Activated CD4-positive, CD25-positive, alpha-beta regulatory T cell treated with anti-CD3 and anti-CD28 coated beads, Interleukin-2, amount 50 U/mL, for 16 hours (primary cell): ENCODE data around the gene CETN1.

Source experiments
- DNase-seq: peaks from one replicate; pipeline ENCODE4 v3.0.0-alpha.2; 2020; ENCODE audit warnings: low read depth, low spot score

The CETN1 gene

DNA sequence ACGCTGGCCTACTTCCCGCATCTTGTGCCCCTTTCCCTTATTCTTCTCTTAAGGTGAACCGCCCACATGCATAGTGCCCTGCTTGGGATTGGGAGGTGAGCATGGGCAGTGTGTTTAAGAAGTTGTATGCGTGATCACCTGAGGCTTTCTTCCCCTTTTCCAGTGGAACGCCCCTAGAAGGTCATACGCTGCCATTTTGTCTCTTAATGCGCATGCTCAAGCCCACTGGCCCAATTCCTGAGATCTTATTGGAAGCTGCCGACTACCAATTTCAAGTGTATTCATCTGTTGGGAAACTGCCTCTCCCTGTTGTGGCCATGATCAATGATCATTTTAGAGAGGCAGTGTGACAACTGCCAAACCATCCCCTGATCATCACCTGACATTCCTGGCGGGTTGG is 3.3 kb upstream of the CETN1 start:
- no peak for DNase-seq

- DNase-seq: no peak
These were observed 2.4 kb upstream of the CETN1 start for GRCh38 chr18:577643-578375.

GRCh38 chr18:579238-579637 is 942 bp upstream of the CETN1 start:
- no peak for DNase-seq

- DNase-seq: no peak
These were observed 916 bp downstream of the CETN1 start for GRCh38 chr18:581096-581495.

DNA sequence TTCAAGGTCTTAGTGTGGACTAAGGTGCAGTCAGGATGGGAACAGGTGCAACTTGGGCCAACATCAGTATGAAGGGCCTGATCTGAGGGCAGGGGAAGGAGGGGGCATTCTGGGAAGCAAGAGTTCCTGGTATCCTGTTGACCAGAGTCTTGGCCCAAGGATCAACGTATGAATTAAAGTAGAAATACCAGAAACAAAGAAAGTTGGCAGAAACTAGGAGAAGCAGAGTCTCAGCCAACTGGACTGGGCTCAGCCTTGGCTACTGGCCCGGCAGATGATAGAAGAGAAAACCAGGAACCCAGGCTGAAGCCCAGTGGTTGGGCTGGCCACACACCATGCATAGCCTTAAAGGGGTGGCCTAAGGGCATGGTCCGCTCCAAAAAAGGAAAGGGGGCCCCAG is 2.3 kb downstream of the CETN1 start:
- DNase-seq: no peak

DNA sequence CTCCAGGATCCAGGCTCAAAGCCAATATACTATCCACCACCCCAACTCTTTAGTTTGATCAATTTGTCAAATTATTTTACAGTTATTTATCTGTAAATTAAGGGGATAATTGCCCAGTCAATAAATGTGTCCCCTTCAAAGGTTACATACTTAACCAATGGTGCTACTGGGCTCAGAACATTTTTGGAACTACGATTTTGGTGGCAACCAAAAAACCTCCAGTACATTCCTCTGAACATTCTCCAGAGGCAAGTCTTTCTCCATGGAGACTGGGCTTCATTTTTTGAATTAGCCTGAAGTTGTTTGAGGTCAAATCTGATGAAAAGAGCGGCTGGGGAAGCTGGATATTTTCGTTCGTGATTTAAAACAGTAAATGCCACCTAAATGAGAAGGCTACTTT is 14.9 kb downstream of the CETN1 start:
- no peak for DNase-seq

DNA sequence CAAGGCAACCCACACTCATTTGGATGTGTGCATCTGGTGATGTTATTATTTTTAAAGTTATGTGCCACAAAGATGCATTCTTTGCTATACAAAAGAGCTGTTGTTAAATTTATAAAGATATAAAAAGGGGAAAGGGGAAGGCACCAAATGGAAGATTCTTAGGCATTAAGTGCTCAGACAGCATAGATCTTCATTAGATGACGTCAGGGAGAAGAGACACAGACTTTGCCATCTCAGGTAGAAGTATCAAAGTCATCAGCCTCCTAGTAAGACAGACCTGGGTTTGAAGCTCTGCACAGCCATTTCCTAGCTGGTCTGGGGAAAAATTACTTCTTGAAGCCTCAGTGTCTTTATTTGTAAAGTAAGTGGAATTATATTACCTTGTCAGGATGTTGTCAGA is 15.4 kb downstream of the CETN1 start:
- DNase-seq: no peak

DNA sequence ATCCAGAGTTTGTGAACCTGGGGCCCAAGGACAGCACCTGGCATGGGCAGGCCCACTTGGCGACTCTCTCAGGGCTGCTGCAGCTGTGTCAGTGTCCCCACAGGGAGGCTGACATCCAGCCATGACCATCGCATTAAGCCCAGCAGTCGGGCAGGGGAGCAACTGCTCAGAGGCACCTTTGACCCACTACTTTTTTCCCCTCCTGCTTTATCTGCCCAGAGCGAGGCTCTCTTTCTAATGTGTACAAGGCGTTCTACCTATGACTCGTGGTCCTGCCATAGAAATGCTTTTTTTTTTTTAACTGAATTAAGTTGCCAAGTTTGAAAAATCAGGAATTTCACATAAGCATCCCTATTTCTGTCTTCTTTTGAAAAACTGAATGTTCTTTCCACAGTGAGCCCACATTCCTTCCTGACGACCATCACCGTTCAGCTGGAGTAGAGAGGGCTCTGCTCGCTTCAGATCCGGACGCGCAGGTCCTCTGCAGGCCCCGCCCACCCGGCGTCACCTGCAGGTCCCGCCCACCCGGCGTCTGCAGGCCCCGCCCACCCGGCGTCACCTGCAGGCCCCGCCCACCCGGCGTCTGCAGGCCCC is 16.2 kb downstream of the CETN1 start:
- DNase-seq: no peak

GRCh38 chr18:598124-598589 is 18.0 kb downstream of the CETN1 start:
- no peak for DNase-seq

GRCh38 chr18:600107-600506 is 19.9 kb downstream of the CETN1 start:
- DNase-seq: no peak

- DNase-seq: no peak
These were observed 24.6 kb downstream of the CETN1 start for GRCh38 chr18:604771-605170.

DNA sequence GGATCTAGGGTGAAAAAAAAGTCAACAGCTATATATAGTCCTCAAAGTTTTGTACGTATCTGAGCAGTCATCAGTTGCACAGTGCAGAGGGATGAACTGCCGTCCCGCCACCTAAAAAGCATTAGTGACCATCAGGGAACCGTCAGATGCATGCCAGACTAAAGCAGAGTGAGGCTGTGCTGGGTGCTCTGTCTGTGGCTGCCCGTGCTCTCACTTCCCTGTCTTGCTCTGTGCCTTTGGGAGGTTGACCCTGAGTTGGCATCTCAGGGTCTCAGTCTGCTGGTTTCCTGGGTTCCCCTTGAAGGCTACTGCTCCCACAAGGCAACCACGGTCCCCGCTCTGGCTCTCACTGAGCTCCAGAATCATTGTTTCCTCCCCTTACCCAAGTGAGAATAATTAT is 27.8 kb downstream of the CETN1 start:
- no peak for DNase-seq

DNA sequence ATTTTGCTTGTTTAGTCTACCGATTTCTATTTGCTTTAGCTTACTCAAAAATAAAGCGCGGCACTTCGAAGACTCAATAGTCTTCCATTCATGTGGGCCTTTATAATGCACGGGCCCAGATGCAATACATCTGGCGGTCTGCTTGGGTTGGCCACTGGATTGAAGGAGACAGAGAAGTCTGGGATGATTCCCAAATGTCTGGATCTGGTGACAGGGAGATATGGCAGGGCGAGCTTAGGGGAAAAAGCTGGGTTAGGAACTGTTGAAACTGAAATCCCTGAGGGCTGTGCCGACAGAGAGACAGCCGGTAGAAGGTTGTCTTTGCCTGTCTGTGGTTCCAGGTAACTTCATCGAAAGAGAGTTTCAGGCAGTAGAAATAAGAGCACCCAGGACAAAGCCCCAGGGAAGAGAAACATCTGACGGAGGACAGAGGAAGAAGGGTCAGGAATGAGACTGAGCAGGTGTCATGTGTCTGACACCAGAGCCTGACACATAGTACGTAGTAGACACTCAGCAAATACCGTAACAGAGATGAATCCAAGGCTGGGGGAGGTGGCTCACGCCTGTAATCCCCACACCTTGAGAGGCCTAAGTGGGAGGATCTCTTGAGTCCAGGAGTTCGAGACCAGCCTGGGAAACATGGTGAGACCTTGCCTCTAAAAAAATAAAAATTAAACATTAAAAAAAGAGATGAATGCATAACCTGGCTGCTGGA is 30.2 kb downstream of the CETN1 start:
- no peak for DNase-seq

- no peak for DNase-seq
These were observed 32.0 kb downstream of the CETN1 start for GRCh38 chr18:612156-612555.

DNA sequence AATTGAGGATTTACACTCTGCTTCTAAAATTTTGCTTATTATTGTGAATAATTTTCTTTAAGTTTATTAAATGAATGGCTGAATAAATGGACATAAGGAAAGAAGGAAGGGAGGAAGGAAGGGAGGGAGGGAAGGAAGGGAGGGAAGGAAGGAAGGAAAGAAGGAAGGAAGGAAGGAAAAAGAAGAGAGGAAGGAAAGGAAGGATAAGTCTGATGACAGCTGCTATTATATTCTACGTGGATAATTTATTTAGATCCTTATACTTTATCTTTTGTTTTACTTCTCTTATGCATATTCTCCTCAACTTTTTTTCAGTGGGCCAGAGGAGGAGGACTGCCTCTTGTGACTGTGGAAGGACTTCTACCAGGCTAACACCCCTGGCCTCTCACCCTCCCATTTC is 34.0 kb downstream of the CETN1 start:
- no peak for DNase-seq

- DNase-seq: no peak
These were observed 34.9 kb downstream of the CETN1 start for GRCh38 chr18:615092-615521.

- no peak for DNase-seq
These were observed 35.6 kb downstream of the CETN1 start for GRCh38 chr18:615773-616172.

- DNase-seq: no peak
These were observed 36.3 kb downstream of the CETN1 start for GRCh38 chr18:616380-616995.

GRCh38 chr18:617970-618504 is 37.9 kb downstream of the CETN1 start:
- no peak for DNase-seq

GRCh38 chr18:618618-619017 is 38.4 kb downstream of the CETN1 start:
- no peak for DNase-seq

GRCh38 chr18:621291-622043 is 41.3 kb downstream of the CETN1 start:
- no peak for DNase-seq
